Keratinocyte (primary cell): ENCODE measurements around the gene SPRYD3. TPM values are rescaled to one million over a fixed set of nuclear protein-coding genes. Genes with fewer than 3 reads are reported as not detected.

ENCODE experiments used
- DNase-seq: peaks from one replicate; pipeline ENCODE4 v3.0.0-alpha.2; 2011; ENCODE audit warnings: low read depth, missing footprints, low spot score
- FAIRE-seq: peaks from 2 replicates; lab custom pipeline; 2011; peaks lifted over from hg19 to GRCh38; lab: Jason Lieb, UNC
- H2AFZ ChIP-seq: 2 replicates; pipeline ENCODE4 v1.6.0; 2012; ENCODE audit warnings: low read length, control low read depth, inconsistent platforms; ENCODE audit not compliant: control insufficient read depth
- H3K27ac ChIP-seq: 2 replicates; pipeline ENCODE4 v1.5.1; 2011; ENCODE audit warnings: low read length; ENCODE audit not compliant: control insufficient read depth, insufficient read depth
- H3K27me3 ChIP-seq: 3 replicates; pipeline ENCODE4 v1.6.0; 2011; ENCODE audit warnings: low read length; ENCODE audit not compliant: control insufficient read depth, insufficient read depth; ENCODE audit errors: extremely low read depth
- H3K36me3 ChIP-seq, 2 experiments: 2 replicates in 1 of 2; 3 replicates in 1 of 2; pipeline ENCODE4 v1.5.1; 2011; ENCODE audit warnings: low read length in 2 of 2, mild to moderate bottlenecking in 1 of 2; ENCODE audit not compliant: control insufficient read depth in 2 of 2, insufficient read depth in 2 of 2; ENCODE audit errors: extremely low read depth in 1 of 2
- H3K4me1 ChIP-seq: 3 replicates; pipeline ENCODE4 v1.5.1; 2011; ENCODE audit warnings: low read length; ENCODE audit not compliant: control insufficient read depth, insufficient read depth; ENCODE audit errors: extremely low read depth
- H3K4me2 ChIP-seq: 3 replicates; pipeline ENCODE4 v1.6.0; 2011; ENCODE audit warnings: low read depth, low read length; ENCODE audit not compliant: control insufficient read depth, insufficient read depth; ENCODE audit errors: extremely low read depth
- H3K4me3 ChIP-seq, 3 experiments: fragments of 200-600 bp in 1 of 3; sonication (generic) in 1 of 3; 2 replicates in 2 of 3; 3 replicates in 1 of 3; pipeline ENCODE4 v1.5.1; 2011 to 2016; ENCODE audit warnings: low read length in 3 of 3, mild to moderate bottlenecking in 3 of 3, control low read depth in 2 of 3, inconsistent platforms in 1 of 3, low read depth in 1 of 3, mixed read lengths in 1 of 3, mixed run types in 1 of 3, moderate library complexity in 1 of 3; ENCODE audit not compliant: control insufficient read depth in 2 of 3, insufficient read depth in 2 of 3; ENCODE audit errors: extremely low read depth in 1 of 3
- H3K79me2 ChIP-seq: 2 replicates; pipeline ENCODE4 v1.6.0; 2012; ENCODE audit warnings: low read length; ENCODE audit not compliant: control insufficient read depth, insufficient read depth
- H3K9ac ChIP-seq: 3 replicates; pipeline ENCODE4 v1.6.0; 2011; ENCODE audit warnings: low read length; ENCODE audit not compliant: control insufficient read depth, insufficient read depth; ENCODE audit errors: extremely low read depth
- H3K9me1 ChIP-seq: 3 replicates; pipeline ENCODE4 v1.6.0; 2011; ENCODE audit warnings: low read length; ENCODE audit not compliant: control insufficient read depth, insufficient read depth; ENCODE audit errors: extremely low read depth
- H3K9me3 ChIP-seq: 2 replicates; pipeline ENCODE4 v1.5.1; 2012; ENCODE audit warnings: low read depth, low read length; ENCODE audit not compliant: control insufficient read depth
- H4K20me1 ChIP-seq: 3 replicates; pipeline ENCODE4 v1.6.0; 2011; ENCODE audit warnings: low read length; ENCODE audit not compliant: control insufficient read depth, insufficient read depth; ENCODE audit errors: extremely low read depth
- CTCF ChIP-seq, 3 experiments: IDR thresholded peaks in 1 of 3; conservative IDR thresholded peaks in 1 of 3; optimal IDR thresholded peaks in 1 of 3; 2 replicates in 2 of 3; 3 replicates in 1 of 3; pipeline versions ENCODE3 to v1.5.1; 2011; ENCODE audit warnings: low read length in 3 of 3, mild to moderate bottlenecking in 3 of 3, moderate library complexity in 2 of 3, control low read depth in 1 of 3, inconsistent platforms in 1 of 3; ENCODE audit not compliant: insufficient read depth in 2 of 3; ENCODE audit errors: extremely low read depth in 1 of 3
- EZH2 ChIP-seq: IDR thresholded peaks from one replicate; pipeline ENCODE4 v1.6.1; 2012; ENCODE audit warnings: inconsistent platforms, mild to moderate bottlenecking, low read length, moderate library complexity
- dilution Hi-C: fragments of 300-500 bp; cut with MboI; formaldehyde crosslinking; loops from one replicate; pipeline ENCODE4 v1.7.0; 2020; ENCODE audit warnings: low sequenced_read_pairs; ENCODE audit not compliant: extremely low pct_ligation_motif_present
- polyA plus RNA-seq, 5 experiments: library from polyadenylated mRNA; depleted of rRNA in 3 of 5; stranded (reverse) in 3 of 5; stranded (forward) in 1 of 5; unstranded in 1 of 5; fragments of >200 nt; gene quantifications; 1 replicate in 1 of 5; 2 replicates in 3 of 5; 3 replicates in 1 of 5; pipeline versions ENCODE4 v1.2.1 to v1.2.3, GENCODE V29; 2011 to 2012; ENCODE audit warnings: missing spikeins in 2 of 5, low read depth in 1 of 5, low replicate concordance in 1 of 5

SPRYD3 gene
- polyA plus RNA-seq, 1 donor (not counting 4 experiments of a cell fraction or from before 2014, with no cell fraction given) = 27.5 TPM

GRCh38 chr12:53077030-53077429, 2.2 kb downstream of the SPRYD3 start:
- dilution Hi-C loops = no loop called here
- DNase-seq = no peak
- peaks cover 3% of the 10 kb centered on the region for H3K9me1 ChIP-seq
- H3K4me2 ChIP-seq = no peak overlapping the region
- no peaks in the 10 kb centered on the region for H3K9me3 ChIP-seq
- FAIRE-seq = no peak
- TF ChIP-seq EZH2 (no peak), CTCF (optimal IDR thresholded peaks at IDR 0.05 in 1 of 3, IDR thresholded peaks at IDR 0.05 in 1 of 3, conservative IDR thresholded peaks at IDR 0.05 in 1 of 3; ENCODE audit: extremely low read depth in 1 of 3, insufficient read depth in 2 of 3, low read length in 3 of 3) (no peak)
- no peak overlapping the region for H3K4me3 ChIP-seq
- H4K20me1 ChIP-seq = no peaks in the 10 kb centered on the region
- H3K9ac ChIP-seq = no peak overlapping the region
- no peak overlapping the region for H3K27ac ChIP-seq
- no peaks in the 10 kb centered on the region for H3K27me3 ChIP-seq
- peaks cover 21 to 30% of the 10 kb centered on the region in 2 experiments for H3K36me3 ChIP-seq
- peaks cover 11% of the 10 kb centered on the region for H3K79me2 ChIP-seq
- H3K4me1 ChIP-seq = peaks cover 30% of the 10 kb centered on the region
- no peak overlapping the region for H2AFZ ChIP-seq

DNA sequence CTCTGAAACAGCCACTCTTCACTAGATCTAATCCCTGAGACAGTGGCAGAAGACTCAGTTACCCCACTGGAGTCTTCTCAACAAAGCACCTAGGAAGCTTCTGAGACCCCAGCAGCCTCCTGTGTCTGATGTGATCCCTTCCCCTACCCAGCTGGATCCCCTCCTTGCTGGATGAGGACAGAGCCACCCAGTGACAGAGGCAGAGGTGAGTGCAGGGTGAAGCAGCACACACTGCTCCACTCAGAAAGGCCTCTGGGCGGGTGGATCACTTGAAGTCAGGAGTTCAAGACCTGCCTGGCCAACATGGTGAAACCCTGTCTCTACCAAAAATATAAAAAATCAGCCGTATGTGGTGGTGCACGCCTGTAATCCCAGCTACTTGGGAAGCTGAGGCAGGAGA, 2.7 kb downstream of the SPRYD3 start:
- TF ChIP-seq EZH2 = no peak
- no peak for TF ChIP-seq CTCF (optimal IDR thresholded peaks at IDR 0.05 in 1 of 3, IDR thresholded peaks at IDR 0.05 in 1 of 3, conservative IDR thresholded peaks at IDR 0.05 in 1 of 3; ENCODE audit: extremely low read depth in 1 of 3, insufficient read depth in 2 of 3, low read length in 3 of 3)
- no peak for DNase-seq
- H3K9me3 ChIP-seq = no peaks in the 10 kb centered on the region
- no peaks in the 10 kb centered on the region for H3K27me3 ChIP-seq
- no peak overlapping the region for H2AFZ ChIP-seq
- FAIRE-seq = no peak
- no peak overlapping the region for H3K9ac ChIP-seq
- H3K4me1 ChIP-seq = peaks cover 36% of the 10 kb centered on the region
- no peaks in the 10 kb centered on the region for H4K20me1 ChIP-seq
- peaks cover 11% of the 10 kb centered on the region for H3K79me2 ChIP-seq
- peaks cover 21 to 31% of the 10 kb centered on the region in 2 experiments for H3K36me3 ChIP-seq
- H3K4me3 ChIP-seq = no peak overlapping the region
- peaks cover 5% of the 10 kb centered on the region for H3K9me1 ChIP-seq
- dilution Hi-C loops = no loop called here
- no peak overlapping the region for H3K27ac ChIP-seq
- H3K4me2 ChIP-seq = no peak overlapping the region
